Stimulated activated CD8-positive, alpha-beta memory T cell treated with anti-CD3 and anti-CD28 coated beads, Interleukin-4, amount 100 ng/mL, for 4 hours (primary cell): Measurements from ENCODE around the gene EML6.
"Not testable (repeated sequence)": the region's sequence is repeated elsewhere in the genome, so short reads cannot be mapped to it uniquely, and the experiment has no call there.

Source experiments
- DNase-seq, 2 donors: peaks; one replicate each; pipeline ENCODE4 v3.0.0-alpha.2; 2020; ENCODE audit warnings: low read depth in 2 of 2, low spot score in 1 of 2

EML6 gene

DNA sequence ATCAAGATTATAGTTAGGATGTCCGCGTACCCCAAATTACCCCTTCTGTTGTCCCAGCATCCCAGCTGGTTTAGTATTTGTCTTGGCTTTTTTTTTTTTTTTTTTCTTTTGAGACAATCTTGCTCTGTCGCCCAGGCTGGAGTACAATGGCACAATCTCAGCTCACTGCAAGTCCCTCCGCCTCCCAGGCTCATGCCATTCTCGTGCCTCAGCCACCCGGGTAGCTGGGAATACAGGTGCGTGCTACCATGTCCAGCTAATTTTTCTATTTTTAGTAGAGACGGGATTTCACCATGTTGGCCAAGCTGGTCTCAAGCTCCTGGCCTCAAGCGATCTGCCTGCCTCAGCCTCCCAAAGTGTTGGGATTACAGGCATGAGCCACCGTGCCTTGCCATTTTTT, 118.0 kb downstream of the EML6 start:
- not testable (repeated sequence) for DNase-seq

DNA sequence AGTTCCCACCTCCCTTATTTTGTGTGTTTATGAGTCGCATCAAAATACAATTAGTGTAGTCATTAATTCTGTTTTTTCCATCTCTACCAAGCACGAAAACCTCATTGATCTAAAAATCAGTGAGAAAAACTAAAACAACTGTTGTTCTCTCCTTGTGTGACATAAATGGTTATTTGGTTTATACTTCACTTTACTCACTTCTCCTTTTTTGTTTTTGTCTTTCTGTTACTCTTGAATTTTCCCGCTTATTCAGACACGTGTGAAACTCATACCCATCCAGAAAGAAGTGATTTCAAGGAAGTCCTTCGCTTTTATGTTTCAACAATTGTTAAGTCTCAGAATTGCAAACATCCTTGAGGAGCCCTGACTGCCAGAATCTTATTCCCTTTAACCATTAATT, 121.6 kb downstream of the EML6 start:
- DNase-seq: no peak

DNA sequence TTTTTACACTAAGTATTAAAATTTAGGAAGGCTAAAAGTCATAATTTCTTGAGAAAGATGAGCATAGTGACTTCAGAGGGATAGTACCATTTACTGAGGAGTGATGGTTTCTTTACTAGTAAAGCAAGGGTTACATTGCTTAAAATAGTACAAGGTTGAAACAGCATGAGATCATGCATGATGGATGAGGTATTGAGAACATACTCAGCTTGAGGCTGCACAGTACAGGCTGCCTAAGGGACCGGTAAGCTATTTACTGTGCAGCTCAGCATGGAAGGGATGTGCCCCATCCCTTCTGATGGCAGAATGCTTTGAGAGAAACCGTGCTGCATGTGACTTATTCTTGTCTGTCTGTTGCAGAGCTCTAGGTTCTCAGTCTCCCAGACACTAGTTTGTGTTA, 122.1 kb downstream of the EML6 start:
- DNase-seq: no peak

DNA sequence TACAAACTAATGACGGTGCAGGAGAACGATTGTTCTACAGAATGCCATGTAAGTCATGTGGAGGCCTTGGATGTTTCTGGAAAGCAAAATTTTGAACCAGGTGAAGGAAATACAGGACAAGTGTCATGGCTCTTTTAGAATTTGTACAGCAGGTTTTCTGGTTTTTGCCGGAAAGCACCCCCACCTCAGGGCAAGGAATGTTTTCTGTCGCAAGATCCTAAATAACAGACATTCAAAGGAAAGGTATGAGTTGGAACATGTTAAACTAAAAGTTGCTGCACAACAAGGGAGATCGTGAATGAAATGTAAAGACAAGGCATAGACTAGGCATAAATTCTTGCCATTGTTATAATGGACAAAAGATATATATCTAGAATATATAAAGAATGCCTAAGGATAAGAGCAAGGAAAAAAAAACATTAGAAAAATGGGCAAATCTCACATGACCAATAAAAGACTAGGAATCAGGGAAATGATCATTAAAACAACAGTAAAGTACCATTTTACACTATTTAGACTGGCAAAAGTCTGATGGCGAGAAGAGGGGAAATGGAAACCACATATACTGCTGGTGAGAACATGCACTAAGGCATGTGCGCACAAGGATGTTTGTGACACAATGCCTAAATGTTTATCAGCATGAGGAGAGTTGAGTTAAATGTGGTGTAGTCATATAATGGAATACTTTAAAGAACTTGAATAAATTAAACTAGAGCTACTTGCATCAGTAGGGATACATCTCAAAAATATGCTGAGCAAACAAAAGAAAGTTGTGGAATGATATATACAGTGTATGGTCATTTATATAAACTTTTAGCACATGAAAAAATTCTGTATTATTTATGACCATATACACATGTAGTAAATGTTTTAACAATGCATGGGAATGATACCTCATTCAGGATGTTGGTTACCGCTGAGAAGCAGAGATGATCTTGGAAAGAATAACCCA, 127.0 kb downstream of the EML6 start:
- no peak for DNase-seq

DNA sequence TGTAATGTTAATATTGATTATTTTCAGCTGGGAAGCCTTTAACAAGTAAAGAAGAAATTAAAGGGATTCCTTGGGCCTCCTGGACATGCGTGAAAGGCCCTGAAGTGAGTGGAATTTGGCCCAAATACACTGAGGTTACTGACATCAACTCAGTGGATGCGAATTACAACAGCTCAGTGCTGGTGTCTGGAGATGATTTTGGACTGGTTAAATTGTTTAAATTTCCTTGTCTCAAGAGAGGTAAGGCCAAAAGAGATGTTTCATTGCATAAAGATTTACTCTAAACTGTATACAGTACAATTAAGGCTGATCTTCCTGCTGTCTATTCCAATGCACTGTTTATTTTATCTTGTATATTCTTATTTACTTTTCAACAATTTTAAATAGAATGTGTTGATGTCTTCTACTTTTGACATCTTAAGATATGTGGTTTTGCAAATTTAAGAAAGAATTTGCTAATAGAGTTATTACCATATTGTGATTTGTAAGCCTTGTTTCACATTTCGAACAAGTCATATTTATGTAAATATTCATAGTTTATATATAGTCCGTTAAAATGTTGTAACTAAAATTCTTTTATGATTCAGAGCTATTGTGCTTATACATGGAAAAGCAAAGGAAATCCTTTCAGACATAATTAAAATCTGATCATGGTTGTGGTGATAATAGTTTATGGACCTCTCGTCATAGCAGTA, 130.3 kb downstream of the EML6 start:
- no peak for DNase-seq

DNA sequence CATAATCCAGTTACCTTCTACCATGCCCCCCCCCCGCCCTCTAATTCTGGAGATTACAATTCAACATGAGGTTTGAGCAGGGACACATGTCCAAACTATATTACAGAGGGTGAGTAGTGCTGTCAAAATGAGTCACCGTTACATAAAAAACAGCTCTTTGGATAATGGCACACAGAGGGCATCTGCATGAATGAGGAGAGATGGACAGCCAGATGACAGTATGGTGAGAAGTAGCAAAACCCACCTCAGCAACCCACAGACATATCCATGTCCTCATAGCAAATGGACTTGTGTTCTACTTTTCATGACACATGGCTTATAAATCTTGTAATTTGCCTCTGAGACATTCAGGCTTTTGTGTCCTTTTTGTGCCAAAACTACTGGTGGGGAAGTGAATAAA, 132.0 kb downstream of the EML6 start:
- no peak for DNase-seq

DNA sequence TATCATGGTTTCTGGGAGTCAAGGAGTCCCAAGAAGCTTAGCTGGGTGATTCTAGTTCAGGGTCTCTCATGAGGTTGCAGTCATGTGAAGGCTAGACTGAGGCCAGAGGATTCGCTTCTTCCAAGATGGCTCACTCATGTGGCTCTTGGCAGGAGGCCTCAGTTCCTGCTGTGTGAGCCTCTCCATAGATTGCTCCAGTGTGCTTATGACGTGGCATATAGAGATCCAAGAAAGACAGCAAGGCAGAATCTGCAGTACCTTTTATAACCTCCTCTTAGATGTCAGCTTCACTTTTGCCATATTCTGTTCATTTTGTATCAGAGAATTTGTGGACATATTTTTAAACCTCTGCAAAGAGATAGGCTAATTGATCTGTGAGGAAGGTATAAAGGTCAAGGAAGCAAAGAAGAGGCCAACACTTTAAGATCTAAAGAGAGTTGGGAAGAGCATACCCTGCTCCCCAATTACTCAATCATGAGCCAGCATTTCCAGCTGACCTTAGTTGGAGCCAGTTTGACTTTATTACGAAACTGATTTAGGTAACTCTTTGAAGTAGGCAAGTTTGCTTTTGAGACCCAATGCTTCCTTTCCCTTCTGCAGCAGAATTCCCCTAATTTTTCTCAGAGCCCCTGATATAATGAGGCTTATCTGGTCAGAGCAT, 134.7 kb downstream of the EML6 start:
- DNase-seq: no peak

DNA sequence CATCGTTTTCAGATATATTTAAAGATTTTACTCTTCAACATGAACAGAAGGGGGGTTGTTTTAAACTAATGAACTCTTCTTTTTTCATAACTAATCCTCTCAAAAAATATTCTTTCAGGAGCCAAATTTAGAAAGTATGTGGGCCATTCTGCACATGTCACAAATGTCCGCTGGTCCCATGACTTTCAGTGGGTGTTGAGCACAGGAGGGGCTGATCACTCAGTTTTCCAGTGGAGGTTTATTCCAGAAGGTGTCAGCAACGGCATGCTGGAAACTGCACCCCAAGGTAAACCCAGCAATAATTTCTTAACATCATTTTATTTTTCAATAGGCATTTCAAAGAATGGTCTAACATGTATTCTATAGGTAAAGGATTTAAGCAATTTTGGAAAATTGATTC, 136.0 kb downstream of the EML6 start:
- DNase-seq: no peak

DNA sequence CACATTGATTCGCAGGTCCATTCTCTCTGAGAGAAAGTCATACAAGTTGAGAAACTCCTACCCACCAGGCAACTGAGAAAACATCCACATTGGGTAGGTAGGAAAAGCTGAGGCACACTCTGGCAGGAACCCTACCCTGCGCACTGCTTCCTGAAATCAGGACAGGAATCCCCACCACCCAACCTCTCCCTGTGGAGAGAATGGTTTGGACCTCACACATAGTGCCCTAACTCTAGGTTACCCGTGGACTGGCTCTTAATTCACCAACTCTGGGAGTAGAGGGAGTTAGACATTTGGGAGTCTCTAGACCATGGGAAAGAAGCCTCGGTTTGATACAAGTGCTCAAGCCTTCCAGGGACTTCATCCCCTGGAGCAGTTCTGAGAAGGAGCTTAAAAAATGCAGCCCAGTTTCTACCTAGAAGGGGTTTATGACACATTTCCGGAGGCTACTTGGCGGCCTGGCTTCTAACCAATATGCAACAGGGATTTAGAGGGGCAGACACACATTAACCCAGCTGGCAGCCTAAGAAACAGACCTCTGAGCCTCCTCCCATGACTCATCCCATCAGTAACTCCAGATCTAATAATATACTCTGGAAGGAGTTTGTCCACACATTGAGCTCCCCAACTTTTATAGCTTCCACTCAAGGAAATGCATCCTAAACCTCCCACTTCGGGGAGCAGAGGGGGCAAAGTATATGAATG, 136.7 kb downstream of the EML6 start:
- no peak for DNase-seq

DNA sequence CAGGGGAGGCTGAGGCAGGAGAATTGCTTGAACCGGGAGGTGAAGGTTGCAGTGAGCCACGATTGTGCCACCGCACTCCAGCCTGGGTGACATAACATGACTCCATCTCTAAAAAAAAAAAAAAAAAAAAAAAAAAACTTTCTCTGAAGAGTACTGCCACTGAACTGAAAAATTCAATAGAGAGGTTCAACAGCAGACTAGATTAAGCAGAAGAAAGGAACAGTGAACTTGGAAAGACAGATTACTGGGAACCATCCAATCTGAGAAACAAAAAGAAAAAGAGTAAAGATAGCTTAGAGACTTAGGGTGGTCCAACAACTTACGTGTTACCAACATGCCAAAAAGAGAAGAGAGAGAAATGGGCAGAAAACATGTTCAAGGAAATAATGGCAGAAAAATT, 138.8 kb downstream of the EML6 start:
- no peak for DNase-seq

DNA sequence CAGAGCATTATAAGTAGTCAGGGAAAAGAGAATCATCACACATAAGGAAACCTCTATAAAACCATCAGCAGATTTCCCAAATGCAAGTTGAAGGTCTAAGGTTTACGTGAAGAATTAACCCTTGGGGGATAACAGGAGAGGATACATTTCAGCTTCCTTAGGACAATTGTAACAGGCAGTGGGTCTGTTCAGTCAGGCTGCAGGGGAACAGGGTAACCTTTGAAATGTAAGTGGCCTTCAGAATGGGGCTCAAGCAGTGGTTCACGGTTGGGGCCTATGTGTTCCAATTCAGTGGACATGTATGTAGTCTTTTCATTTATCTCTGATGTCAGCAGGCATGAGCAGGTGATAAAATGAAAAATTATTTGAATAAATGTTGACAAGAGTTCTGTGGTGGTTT, 139.3 kb downstream of the EML6 start:
- no peak for DNase-seq

DNA sequence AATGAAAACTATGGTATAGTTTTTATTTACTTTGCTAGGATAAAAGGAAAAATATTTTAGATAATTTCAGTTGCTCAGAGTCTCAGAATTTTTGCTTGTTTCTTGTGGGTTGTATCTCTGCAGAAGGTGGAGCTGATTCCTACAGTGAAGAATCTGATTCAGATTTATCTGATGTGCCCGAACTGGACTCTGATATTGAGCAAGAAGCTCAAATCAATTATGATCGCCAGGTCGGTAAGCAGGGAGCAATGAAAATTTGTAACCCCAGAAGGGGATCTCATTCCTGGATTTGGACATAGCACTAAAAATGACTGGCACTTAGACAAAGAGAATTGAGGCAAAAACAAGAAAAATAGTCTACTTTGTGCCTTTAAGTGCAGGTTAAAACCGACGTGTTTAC, 140.2 kb downstream of the EML6 start:
- DNase-seq: no peak

DNA sequence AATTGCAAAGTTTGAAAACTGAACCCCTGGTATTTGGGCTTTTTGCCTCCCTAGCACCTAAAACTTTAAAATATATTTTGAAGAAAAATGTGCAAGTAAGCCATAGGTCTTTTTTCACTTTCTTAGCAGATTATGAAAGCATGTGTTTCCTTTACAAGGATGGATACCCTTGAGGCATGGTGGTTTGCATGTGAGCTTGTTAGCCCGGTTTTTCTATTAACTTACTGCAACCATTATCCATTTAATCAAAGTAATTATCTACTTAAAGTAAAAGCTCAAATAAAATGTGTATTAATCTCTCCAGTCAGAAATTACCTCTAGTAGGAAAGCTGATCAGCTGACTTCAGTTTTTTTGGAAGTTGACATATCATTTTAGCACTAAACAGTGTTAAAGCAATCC, 140.6 kb downstream of the EML6 start:
- no peak for DNase-seq

DNA sequence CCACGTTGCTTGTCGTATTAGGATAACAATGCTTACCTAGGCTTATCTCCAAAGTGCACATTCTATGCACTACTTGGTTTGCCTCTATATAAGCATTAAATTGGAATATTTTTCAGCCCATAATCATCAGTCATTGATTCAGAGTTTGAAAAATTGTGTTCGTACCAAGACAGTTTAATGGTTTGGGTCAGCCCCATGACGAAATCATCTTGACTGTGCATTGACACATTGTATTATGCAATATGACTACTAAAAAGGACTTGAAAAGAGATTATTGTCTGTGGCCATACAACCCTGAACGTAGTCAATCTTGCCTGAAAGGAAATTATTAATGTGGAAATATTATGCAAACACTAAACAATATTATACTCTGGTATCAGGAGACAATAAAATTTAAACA, 141.3 kb downstream of the EML6 start:
- DNase-seq: no peak

DNA sequence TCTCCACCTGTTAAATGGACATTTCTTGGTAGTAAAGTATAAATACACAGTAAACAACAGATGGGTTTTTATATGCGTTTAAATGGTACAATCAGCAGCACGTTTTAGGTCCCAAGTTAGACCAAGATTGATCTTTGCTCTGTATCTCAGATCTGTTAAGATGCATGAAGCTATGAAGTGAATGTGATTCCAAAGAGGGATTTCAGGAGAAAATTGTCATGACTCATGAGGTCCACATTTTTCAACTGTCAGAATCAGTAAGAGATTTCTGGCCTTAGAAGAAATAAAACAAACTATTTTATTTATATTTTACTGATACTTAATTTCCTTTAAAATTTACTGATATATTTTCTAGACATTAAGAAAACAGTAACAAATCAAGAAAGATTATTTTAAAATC, 142.7 kb downstream of the EML6 start:
- DNase-seq: no peak

DNA sequence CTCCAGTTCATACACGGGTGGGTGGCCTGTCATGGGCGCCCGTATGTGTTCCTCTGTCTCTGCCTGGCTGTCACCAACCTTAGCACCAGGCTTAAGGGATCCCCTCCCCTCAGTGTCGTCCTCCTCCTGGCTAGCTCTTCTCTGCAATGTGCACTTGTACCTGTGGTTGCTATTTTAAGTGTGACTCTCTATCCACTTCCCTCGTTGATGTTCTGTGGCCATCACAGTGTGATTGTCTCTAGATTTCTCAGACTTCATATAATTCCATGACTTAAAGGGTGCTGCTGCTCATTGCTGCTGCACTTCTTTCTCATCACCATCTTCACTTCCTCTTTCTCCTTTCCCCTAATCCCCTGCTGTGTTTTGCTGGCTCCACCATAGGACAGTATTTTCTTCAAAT, 143.4 kb downstream of the EML6 start:
- DNase-seq: no peak

DNA sequence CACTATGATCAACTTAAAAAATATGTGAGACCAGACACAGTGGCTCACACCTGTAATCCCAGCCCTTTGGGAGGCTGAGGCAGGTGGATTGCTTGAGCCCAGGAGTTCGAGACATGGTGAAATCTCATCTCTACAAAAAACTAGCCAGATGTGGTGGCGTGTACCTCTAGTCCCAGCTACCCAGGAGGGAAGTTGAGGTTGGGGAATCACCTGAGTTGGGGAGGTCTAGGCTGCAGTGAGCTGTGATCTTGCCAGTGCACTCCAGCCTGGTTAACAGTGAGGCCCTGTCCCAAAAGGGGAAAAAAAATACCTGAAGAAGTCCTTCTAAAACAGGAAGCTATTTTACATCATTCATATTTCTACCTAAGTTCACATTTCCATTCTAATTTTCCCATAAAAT, 144.0 kb downstream of the EML6 start:
- no peak for DNase-seq

DNA sequence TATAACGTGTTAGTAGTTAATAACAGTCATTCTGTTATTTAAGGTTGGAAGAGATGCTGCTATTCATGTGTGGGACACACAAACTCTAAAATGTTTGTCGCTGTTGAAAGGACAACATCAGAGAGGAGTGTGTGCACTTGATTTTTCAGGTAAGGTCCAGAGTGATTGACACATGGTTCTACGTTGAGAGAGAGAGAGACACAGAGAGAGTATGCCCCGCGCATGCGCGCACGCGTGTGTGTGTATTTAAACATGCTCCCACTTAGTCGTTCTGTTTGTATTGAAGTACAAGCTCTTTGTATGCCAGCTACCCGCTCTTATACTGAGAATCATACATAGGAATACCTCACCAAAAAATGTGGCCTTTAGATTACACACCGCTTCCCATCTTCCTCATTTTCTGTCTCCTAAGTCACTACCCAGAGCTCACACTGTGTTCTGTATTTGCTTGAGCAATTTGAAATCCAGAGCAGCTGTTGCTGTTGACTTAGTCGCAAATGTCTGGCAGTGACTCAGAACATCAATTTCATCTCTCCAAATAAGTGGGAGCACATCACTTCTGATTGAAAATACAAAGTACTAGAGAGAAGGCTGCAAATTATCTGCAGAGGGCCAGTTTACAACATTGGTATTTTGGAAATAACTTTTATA, 148.1 kb downstream of the EML6 start:
- DNase-seq: no peak

DNA sequence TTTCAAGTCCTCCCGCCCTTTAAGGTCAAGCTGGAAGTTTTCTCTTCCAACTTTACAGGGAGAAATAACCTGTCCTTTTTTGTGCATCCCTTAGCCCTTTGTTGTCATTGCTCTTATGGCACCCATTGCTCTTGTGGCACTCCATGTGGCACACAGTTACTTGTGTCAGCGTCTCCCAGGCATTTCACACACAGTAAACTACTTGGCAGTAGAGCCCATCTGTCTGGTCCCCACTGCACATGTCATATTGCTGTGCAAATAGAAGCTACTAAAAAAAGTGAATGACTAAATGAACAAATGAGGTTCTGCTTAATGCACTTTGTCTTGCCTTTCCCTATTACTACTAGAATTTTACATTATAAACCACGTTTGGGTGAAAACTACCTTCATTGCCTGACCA, 149.3 kb downstream of the EML6 start:
- DNase-seq: no peak

DNA sequence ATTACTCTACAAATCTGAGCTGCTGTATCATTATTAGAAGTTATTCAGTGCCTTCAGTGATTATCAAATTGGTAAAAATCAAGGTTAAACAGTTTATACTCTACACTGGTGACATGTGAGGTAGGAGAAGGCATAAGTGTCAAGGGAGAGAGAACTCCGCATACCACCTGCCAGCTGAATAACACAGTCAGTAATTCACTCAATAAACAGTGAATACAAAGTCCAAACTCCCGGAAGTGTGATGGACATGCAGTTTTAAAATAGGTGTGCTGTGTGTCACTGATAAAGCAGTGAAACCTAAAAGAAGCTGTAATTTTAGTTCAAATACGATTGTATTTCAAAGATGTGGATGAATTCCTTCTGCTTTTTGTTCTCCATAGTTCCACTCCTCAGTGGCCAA, 149.8 kb downstream of the EML6 start:
- DNase-seq: not testable (repeated sequence)

DNA sequence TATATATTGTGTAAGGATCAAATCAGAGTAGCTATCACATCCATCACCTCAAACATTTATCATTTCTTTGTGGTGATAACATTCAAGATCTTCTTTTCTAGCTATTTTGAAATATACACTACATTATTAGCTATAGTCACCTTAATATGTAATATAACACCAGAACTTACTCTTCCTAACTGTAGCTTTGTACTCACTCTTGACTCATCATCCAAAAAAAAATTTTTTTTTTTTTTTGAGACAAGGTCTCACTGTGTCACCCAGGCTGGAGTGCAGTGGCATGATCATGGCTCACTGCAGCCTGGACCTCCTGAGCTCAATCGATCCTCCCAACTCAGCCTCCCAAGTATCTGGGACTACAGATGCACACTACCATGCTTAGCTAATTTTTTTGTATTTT, 153.3 kb downstream of the EML6 start:
- DNase-seq: no peak
